Activated CD4-positive, alpha-beta T cell treated with anti-CD3 and anti-CD28 coated beads for 36 hours (primary cell): ENCODE data around the gene PARL. TPM values are rescaled to one million over a fixed set of nuclear protein-coding genes. Genes with fewer than 3 reads are reported as not detected.
A peak's percentile ranks its signal among the peaks of the same experiment; 100 is the strongest.

Experiments
- ATAC-seq: fragments of 200-7000 bp; cut with Tn5 transposase; one replicate; pipeline ENCODE4 v1.10.0; 2021; ENCODE audit warnings: mild to moderate bottlenecking, moderate library complexity
- CTCF ChIA-PET: fragments of 350-600 bp; sonication (Branson Sonifier 250); formaldehyde crosslinking; loops from one replicate; lab custom pipeline; 2021; ENCODE audit warnings: antibody characterized with exemption; lab: Charles Lee
- POLR2A ChIA-PET: fragments of 350-600 bp; sonication (Branson Sonifier 250); formaldehyde crosslinking; loops from one replicate; lab custom pipeline; 2021; ENCODE audit warnings: antibody characterized with exemption, inconsistent platforms; lab: Charles Lee
- DNase-seq: peaks from one replicate; pipeline ENCODE4 v3.0.0-alpha.2; 2020
- H3K27ac Mint-ChIP-seq: one replicate; pipeline ENCODE4 v1.8.0; 2021; ENCODE audit warnings: mixed read lengths
- H3K27me3 Mint-ChIP-seq: one replicate; pipeline ENCODE4 v1.8.0; 2021; ENCODE audit warnings: mixed read lengths
- H3K36me3 Mint-ChIP-seq: one replicate; pipeline ENCODE4 v1.8.0; 2021; ENCODE audit warnings: low read depth, mixed read lengths
- H3K4me1 Mint-ChIP-seq: one replicate; pipeline ENCODE4 v1.8.0; 2021; ENCODE audit warnings: mixed read lengths
- H3K4me3 Mint-ChIP-seq: one replicate; pipeline ENCODE4 v1.8.0; 2021; ENCODE audit warnings: mild to moderate bottlenecking, moderate library complexity, mixed read lengths
- H3K9me3 Mint-ChIP-seq: one replicate; pipeline ENCODE4 v1.8.0; 2021; ENCODE audit warnings: low read depth, mixed read lengths
- intact Hi-C, 2 experiments: fragments of 100-400 bp; cut with DNase I in 1 of 2; cut with micrococcal nuclease in 1 of 2; formaldehyde crosslinking; loops; one replicate each; pipeline versions ENCODE4 v1.14.2 to v1.15.1; 2022 to 2024; cut with DNase I, micrococcal nuclease
- total RNA-seq, 2 experiments: library from RNA; stranded (reverse); gene quantifications; one replicate each; pipeline ENCODE4 v1.2.3, GENCODE V29; 2021

The PARL gene
- total RNA-seq, 2 experiments from 2014 or later, result 55.9 to 91.9 TPM

GRCh38 chr3:183826448-183827250 is 58.0 kb downstream of the PARL start:
- ATAC-seq (no peak), DNase-seq (no peak)
- intact Hi-C loops, result no loop called here
- H3K4me3 Mint-ChIP-seq, result peak overlapping the region; percentile 51
- peaks cover 2% of the 10 kb centered on the region for H3K27me3 Mint-ChIP-seq
- POLR2A ChIA-PET, result interaction anchor here (0.5 to 0.8 kb wide), 2 partner anchors 9 to 345 kb away, joined by 3 read pairs; no protein-coding TSS in a partner anchor
- CTCF ChIA-PET, result interaction anchor here (0.7 to 1.0 kb wide), 4 partner anchors 24 to 421 kb away, joined by 3 to 5 read pairs (median 3); no protein-coding TSS in a partner anchor
- H3K36me3 Mint-ChIP-seq, result peaks cover 2% of the 10 kb centered on the region
- H3K4me1 Mint-ChIP-seq, result peaks cover 11% of the 10 kb centered on the region
- no peaks in the 10 kb centered on the region for H3K9me3 Mint-ChIP-seq
- H3K27ac Mint-ChIP-seq, result no peak overlapping the region

DNA sequence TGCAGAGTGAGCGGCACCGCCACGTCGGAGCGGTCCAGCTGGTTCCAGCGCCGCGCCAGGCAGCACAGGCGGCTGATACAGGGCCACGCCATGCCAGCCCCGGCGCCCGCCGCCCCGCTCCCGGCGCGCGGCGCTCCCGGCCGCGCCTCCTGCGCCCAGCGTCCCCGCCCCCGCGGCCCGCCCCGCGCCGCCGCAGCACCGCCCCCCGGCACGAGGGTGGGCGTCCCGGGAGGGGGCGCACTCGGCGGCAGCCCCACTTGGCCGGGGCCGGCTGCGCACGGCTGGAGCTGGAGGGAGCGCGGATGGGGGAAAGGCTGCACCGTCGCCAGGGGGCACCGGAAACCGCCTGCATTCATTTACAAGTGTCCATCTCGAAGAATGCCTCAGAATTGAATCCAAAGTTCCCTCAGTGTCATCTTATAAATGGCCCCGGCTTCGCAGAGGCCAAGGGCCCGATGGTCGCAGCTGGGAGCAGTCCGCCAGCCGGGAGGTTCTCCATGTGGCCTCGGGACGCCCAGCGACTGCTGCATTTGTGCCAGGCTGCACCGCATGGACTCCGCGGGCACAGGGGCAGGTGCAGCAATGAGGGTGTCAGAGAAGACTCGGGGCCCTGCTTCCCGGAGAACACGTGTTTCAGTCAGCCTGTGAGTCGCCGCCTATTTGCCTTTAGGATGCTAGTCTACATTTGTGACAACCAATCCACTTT is 59.1 kb downstream of the PARL start, which contains the start of gene MAP6D1:
TSS of gene MAP6D1 (minus strand) at position 122 of the 706 bp plus-strand sequence. CDS start at position 92, 30 bp downstream.
- H3K9me3 Mint-ChIP-seq, result no peaks in the 10 kb centered on the region
- H3K4me3 Mint-ChIP-seq, result peak within 1 kb of the TSS; percentile 74
- DNase-seq (peak; percentile 68), ATAC-seq (peak; percentile 59)
- peaks cover 2% of the 10 kb centered on the region for H3K36me3 Mint-ChIP-seq
- intact Hi-C loops, result loop anchor here (1.0 to 2.0 kb wide), 3 partner anchors 59 to 357 kb away; partner anchors contain the start of gene PARL (in 2 of the 2)
- CTCF ChIA-PET, result interaction anchor here (0.6 to 2.1 kb wide), 4 partner anchors 53 to 633 kb away, joined by 3 to 6 read pairs (median 4); partner anchors contain the start of gene PARL
- POLR2A ChIA-PET, result interaction anchor here (0.8 kb wide), 1 partner anchor 8 kb away, joined by 3 read pairs; no protein-coding TSS in a partner anchor
- H3K27me3 Mint-ChIP-seq, result peaks cover 2% of the 10 kb centered on the region
- H3K4me1 Mint-ChIP-seq, result peaks cover 11% of the 10 kb centered on the region
- peak within 1 kb of the TSS; percentile 55 for H3K27ac Mint-ChIP-seq

DNA sequence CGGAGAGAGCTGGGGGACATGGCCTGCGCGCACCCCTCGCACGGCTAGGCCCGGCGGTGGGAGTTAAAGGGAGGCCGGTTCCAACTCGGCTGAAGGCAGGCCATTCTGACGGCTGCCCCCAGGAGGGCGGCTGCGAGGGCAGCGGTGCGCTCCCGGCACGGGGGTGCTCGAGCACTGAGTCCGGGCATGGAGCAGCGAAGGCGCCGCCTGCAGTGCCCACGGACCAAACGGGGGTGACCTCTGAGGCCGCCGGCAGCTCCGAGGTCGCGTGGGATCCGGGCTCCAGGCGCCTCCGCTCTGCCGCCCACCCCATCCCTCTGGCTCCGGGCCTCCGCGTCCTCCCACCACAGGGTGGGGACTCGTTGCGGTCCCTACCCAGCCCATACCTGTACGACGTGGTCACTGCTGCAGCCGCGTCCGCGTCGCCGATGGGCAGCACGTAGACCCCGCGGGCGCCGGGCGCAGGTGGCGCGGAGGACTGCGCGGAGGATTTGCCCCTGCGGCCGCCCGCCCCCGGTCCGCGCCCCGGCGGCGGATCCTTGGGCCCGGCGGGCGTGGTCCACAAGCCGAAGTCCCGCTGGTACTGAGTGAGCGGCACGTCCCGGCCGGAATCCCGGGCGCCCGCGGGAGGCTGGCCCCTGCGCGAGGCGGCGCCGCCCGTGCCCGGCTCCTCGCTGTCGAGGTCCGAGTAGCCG is 59.8 kb downstream of the PARL start:
- Mint-ChIP-seq H3K36me3 (no peaks in the 10 kb centered on the region), H3K27ac (no peak overlapping the region), H3K9me3 (no peaks in the 10 kb centered on the region), H3K4me3 (peak overlapping the region; percentile 74), H3K27me3 (peaks cover 2% of the 10 kb centered on the region), H3K4me1 (peaks cover 11% of the 10 kb centered on the region)
- DNase-seq, result peak; percentile 42
- CTCF ChIA-PET, result interaction anchor here (0.6 to 2.1 kb wide), 3 partner anchors 58 to 632 kb away, joined by 3 to 6 read pairs (median 4); partner anchors contain the start of gene PARL
- POLR2A ChIA-PET, result no interaction called here
- intact Hi-C loops, result loop anchor here (1.0 to 5.0 kb wide), 4 partner anchors 59 to 358 kb away; partner anchors contain the start of gene PARL (in 2 of the 2)
- peak; percentile 37 for ATAC-seq

- H3K36me3 Mint-ChIP-seq, result no peaks in the 10 kb centered on the region
- ATAC-seq (no peak), DNase-seq (no peak)
- no peak overlapping the region for H3K27ac Mint-ChIP-seq
- H3K4me1 Mint-ChIP-seq, result peaks cover 11% of the 10 kb centered on the region
- ChIA-PET CTCF (interaction anchor here (1.2 to 2.1 kb wide), 2 partner anchors 57 to 61 kb away, joined by 4 to 6 read pairs; partner anchors contain the start of gene PARL), POLR2A (no interaction called here)
- intact Hi-C loops, result loop anchor here (2.0 to 5.0 kb wide), 3 partner anchors 61 to 357 kb away; partner anchors contain the start of gene PARL (in 1 of the 2)
- no peaks in the 10 kb centered on the region for H3K9me3 Mint-ChIP-seq
- peaks cover 2% of the 10 kb centered on the region for H3K27me3 Mint-ChIP-seq
- H3K4me3 Mint-ChIP-seq, result peak overlapping the region; percentile 74
Observed at GRCh38 chr3:183823963-183824362, 60.7 kb downstream of the PARL start.

DNA sequence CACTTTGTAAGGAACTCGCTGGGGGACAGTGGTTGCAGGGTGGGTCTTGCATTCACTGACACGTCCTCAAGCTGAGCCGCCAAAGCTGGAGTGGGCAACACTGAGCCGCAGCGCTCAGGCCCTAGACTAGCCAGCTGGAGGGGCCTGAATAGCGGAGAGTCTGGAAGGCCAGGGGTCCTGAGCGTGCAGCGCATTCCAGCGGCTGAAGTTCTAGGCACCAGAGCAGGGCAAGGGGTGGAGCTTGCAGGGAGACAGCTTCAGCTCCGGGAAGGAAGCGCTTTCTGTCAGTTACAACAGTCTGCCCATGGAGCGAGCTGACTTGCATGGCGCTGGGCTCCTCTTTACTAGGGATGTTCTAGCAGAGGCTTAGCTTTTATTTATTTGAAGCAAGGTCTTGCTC is 62.0 kb downstream of the PARL start:
- ChIA-PET POLR2A (no interaction called here), CTCF (interaction anchor here (0.8 to 1.4 kb wide), 3 partner anchors 9 to 355 kb away, joined by 3 to 8 read pairs (median 5); partner anchors contain the start of gene PARL)
- intact Hi-C loops, result loop anchor here in 1 of 2 experiments (5.0 kb wide), 1 partner anchor 355 kb away; no protein-coding TSS in a partner anchor
- Mint-ChIP-seq H3K9me3 (no peaks in the 10 kb centered on the region), H3K27ac (no peak overlapping the region), H3K36me3 (no peaks in the 10 kb centered on the region), H3K4me1 (peaks cover 11% of the 10 kb centered on the region), H3K4me3 (no peak overlapping the region), H3K27me3 (peaks cover 2% of the 10 kb centered on the region)
- ATAC-seq (no peak), DNase-seq (no peak)

GRCh38 chr3:183819831-183820230 is 64.8 kb downstream of the PARL start:
- H3K27ac Mint-ChIP-seq, result no peak overlapping the region
- no peak overlapping the region for H3K4me3 Mint-ChIP-seq
- H3K9me3 Mint-ChIP-seq, result no peaks in the 10 kb centered on the region
- CTCF ChIA-PET, result no interaction called here
- intact Hi-C loops, result loop anchor here in 1 of 2 experiments (5.0 kb wide), 1 partner anchor 353 kb away; no protein-coding TSS in a partner anchor
- ATAC-seq (no peak), DNase-seq (no peak)
- H3K4me1 Mint-ChIP-seq, result peaks cover 16% of the 10 kb centered on the region
- POLR2A ChIA-PET, result no interaction called here
- H3K27me3 Mint-ChIP-seq, result peaks cover 2% of the 10 kb centered on the region
- H3K36me3 Mint-ChIP-seq, result no peaks in the 10 kb centered on the region

- DNase-seq, result no peak
- Mint-ChIP-seq H3K9me3 (no peaks in the 10 kb centered on the region), H3K4me3 (no peak overlapping the region), H3K27ac (no peak overlapping the region), H3K4me1 (peaks cover 12% of the 10 kb centered on the region), H3K27me3 (peaks cover under 1% of the 10 kb centered on the region), H3K36me3 (peaks cover 3% of the 10 kb centered on the region)
- intact Hi-C loops, result no loop called here
- ChIA-PET POLR2A (no interaction called here), CTCF (no interaction called here)
- no peak for ATAC-seq
Observed at GRCh38 chr3:183818706-183819624, 65.7 kb downstream of the PARL start.

GRCh38 chr3:183818041-183818620 is 66.5 kb downstream of the PARL start:
- Mint-ChIP-seq H3K4me1 (peaks cover 10% of the 10 kb centered on the region), H3K27me3 (no peaks in the 10 kb centered on the region), H3K4me3 (no peak overlapping the region), H3K27ac (no peak overlapping the region), H3K9me3 (no peaks in the 10 kb centered on the region), H3K36me3 (peaks cover 3% of the 10 kb centered on the region)
- ATAC-seq (no peak), DNase-seq (no peak)
- ChIA-PET CTCF (interaction anchor here (0.5 kb wide), 1 partner anchor 67 kb away, joined by 3 read pairs; no protein-coding TSS in a partner anchor), POLR2A (interaction anchor here (0.6 kb wide), 1 partner anchor 8 kb away, joined by 3 read pairs; no protein-coding TSS in a partner anchor)
- intact Hi-C loops, result no loop called here

DNA sequence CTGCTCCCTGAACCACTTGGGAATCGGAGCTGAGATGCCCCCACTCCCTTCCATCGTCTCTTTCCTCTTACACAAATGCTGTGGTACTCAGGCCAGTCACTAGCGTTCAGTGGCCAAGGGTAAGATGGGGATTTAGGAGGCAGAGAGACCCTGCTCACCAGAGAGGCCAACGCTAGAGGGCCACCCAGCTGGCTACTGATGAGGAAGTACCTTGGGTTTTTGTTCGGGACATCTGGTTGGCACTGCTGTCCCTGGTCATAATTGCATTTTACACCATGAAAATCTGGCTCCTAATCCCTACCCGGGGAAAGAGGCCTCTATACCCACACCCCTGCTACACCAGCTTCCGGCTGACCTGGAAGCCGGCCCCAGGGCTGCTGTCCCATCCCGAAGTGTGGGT is 67.0 kb downstream of the PARL start:
- Mint-ChIP-seq H3K27me3 (no peaks in the 10 kb centered on the region), H3K4me3 (no peak overlapping the region), H3K27ac (no peak overlapping the region), H3K36me3 (peaks cover 7% of the 10 kb centered on the region), H3K9me3 (no peaks in the 10 kb centered on the region), H3K4me1 (peaks cover 10% of the 10 kb centered on the region)
- CTCF ChIA-PET, result interaction anchor here (0.5 kb wide), 1 partner anchor 67 kb away, joined by 3 read pairs; no protein-coding TSS in a partner anchor
- intact Hi-C loops, result no loop called here
- POLR2A ChIA-PET, result interaction anchor here (0.6 kb wide), 1 partner anchor 9 kb away, joined by 3 read pairs; no protein-coding TSS in a partner anchor
- DNase-seq (no peak), ATAC-seq (no peak)
